Upper lobe of left lung (tissue), 6 donors: Measurements from ENCODE around the gene TEX22. TPM values are rescaled to one million over a fixed set of nuclear protein-coding genes. Genes with fewer than 3 reads are reported as not detected.

Experiments used
- ATAC-seq, 2 donors: fragments of 200-7000 bp; cut with Tn5 transposase; one replicate each; pipeline ENCODE4 v1.9.1; 2022; ENCODE audit warnings: mild to moderate bottlenecking in 2 of 2, moderate library complexity in 2 of 2; ENCODE audit not compliant: low FRiP score in 2 of 2
- DNase-seq, 2 donors: peaks; one replicate each; pipeline ENCODE4 v3.0.0-alpha.2; 2019 to 2020
- H3K27ac ChIP-seq, 4 donors: fragments of 200-600 bp; sonication (generic); one replicate each; pipeline ENCODE4 v1.5.1; 2016 to 2019
- H3K27me3 ChIP-seq, 4 donors: fragments of 200-600 bp; sonication (generic); one replicate each; pipeline ENCODE4 v1.5.1; 2017 to 2019
- H3K36me3 ChIP-seq, 4 donors: fragments of 200-600 bp; sonication (generic); one replicate each; pipeline ENCODE4 v1.5.1; 2016 to 2019
- H3K4me1 ChIP-seq, 4 donors: fragments of 200-600 bp; sonication (generic); one replicate each; pipeline ENCODE4 v1.5.1; 2018 to 2019
- H3K4me3 ChIP-seq, 4 donors: fragments of 200-600 bp; sonication (generic); one replicate each; pipeline ENCODE4 v1.5.1; 2017 to 2019; ENCODE audit warnings: mild to moderate bottlenecking in 2 of 4, moderate library complexity in 1 of 4
- H3K9me3 ChIP-seq, 4 donors: fragments of 200-600 bp; sonication (generic); one replicate each; pipeline ENCODE4 v1.5.1; 2018 to 2019
- EP300 ChIP-seq, 4 donors: sonication (generic); formaldehyde crosslinking; IDR thresholded peaks; one replicate each; pipeline ENCODE4 v1.5.1; 2017; ENCODE audit warnings: antibody characterized with exemption in 4 of 4, control low read depth in 2 of 4
- POLR2A ChIP-seq, 4 donors: fragments of 450-650 bp; IDR thresholded peaks; one replicate each; pipeline ENCODE4 v1.5.1; 2016 to 2017; ENCODE audit warnings: antibody characterized with exemption in 4 of 4, mild to moderate bottlenecking in 2 of 4
- POLR2AphosphoS5 ChIP-seq, 2 donors: sonication (generic); formaldehyde crosslinking; IDR thresholded peaks; one replicate each; pipeline ENCODE4 v1.5.1; 2017; ENCODE audit warnings: antibody characterized with exemption in 2 of 2
- WGBS, 2 donors: methylation state at CpG; one replicate each; pipeline ENCODE4 v1.1.5; 2017 to 2018; 5-methylcytosine and 5-hydroxymethylcytosine counted together
- total RNA-seq, 6 donors: library from RNA; depleted of rRNA in 4 of 6; stranded (reverse); fragments of >200 nt in 4 of 6; gene quantifications; one replicate each; pipeline versions ENCODE4 v1.1.0 to v1.2.1, GENCODE V29; 2016 to 2021
- TF ChIP-seq, protein P1 (sequence below), 6 experiments: fragments of 450-650 bp in 4 of 6; fragments of 200-600 bp in 2 of 6; sonication (generic) in 2 of 6; IDR thresholded peaks; one replicate each; pipeline ENCODE4 v1.5.1; 2016 to 2019; ENCODE audit warnings: antibody characterized with exemption in 6 of 6
- donor health status: DM: no; HTN: no; CAD: no; lungs with moderate emphysema.
- donor health status: DM: no; HTN: yes; CAD: no; lungs with severe emphysema.

The TEX22 gene
- total RNA-seq, 6 donors from 2014 or later: 1.2 to 2.1 (median 1.9) TPM; not detected in 3

DNA sequence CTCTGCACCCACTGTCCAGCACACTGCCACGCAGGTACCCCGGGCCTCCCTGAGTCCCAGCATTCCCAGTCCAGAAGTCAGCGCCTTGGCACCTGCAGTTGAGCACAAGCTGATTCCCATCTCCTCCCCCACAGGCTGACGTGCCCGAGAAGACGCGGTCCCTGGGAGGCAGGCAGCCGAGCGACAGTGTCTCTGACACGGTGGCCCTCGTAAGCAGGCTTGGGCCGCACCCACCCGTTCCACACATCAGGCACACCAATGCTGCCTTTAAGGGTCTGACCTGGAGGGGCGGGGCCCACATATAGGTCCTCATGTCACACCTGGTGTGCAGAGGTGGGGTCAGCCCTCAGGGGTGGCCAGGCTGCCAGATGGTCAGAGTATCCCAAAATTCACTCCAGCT, 18.4 kb upstream of the TEX22 start:
- peaks cover 6 to 50% (median 39%) of the 10 kb centered on the region in 4 donors for H3K36me3 ChIP-seq
- no peaks in the 10 kb centered on the region for H3K4me1 ChIP-seq
- DNase-seq (peak in 1 of 2 donors; percentile 69), ATAC-seq (no peak)
- WGBS, 2 donors: 90 to 100% methylated on average over 1 to 13 of the region's 14 CpGs
- TF ChIP-seq EP300 (IDR thresholded peaks at IDR 0.05) (no peak), POLR2A (IDR thresholded peaks at IDR 0.05) (no peak), POLR2AphosphoS5 (IDR thresholded peaks at IDR 0.05) (no peak)
- TF ChIP-seq, protein P1, sequence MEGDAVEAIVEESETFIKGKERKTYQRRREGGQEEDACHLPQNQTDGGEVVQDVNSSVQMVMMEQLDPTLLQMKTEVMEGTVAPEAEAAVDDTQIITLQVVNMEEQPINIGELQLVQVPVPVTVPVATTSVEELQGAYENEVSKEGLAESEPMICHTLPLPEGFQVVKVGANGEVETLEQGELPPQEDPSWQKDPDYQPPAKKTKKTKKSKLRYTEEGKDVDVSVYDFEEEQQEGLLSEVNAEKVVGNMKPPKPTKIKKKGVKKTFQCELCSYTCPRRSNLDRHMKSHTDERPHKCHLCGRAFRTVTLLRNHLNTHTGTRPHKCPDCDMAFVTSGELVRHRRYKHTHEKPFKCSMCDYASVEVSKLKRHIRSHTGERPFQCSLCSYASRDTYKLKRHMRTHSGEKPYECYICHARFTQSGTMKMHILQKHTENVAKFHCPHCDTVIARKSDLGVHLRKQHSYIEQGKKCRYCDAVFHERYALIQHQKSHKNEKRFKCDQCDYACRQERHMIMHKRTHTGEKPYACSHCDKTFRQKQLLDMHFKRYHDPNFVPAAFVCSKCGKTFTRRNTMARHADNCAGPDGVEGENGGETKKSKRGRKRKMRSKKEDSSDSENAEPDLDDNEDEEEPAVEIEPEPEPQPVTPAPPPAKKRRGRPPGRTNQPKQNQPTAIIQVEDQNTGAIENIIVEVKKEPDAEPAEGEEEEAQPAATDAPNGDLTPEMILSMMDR (IDR thresholded peaks at IDR 0.05): no peak
- no peaks in the 10 kb centered on the region for H3K9me3 ChIP-seq
- H3K4me3 ChIP-seq: no peak overlapping the region
- no peak overlapping the region for H3K27ac ChIP-seq
- no peaks in the 10 kb centered on the region for H3K27me3 ChIP-seq

DNA sequence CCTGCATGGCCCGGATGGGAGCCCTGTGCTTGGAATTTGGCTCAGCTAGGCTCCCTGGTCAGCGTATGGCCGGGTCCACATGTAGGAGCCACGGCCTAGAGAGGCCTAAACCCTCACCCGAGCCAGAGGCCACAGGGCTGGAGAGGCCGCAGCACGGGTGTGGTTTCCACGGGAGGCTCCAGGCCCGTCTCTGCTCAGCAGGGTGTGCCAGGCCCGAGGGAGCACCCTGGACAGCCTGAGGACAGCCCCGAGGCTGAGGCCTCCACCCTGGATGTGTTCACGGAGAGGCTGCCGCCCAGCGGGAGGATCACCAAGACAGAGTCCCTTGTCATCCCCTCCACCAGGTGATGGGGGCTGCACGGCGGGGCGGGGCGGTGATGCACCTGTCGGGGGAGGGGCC, 17.6 kb upstream of the TEX22 start:
- Histone ChIP-seq H3K27me3 (no peaks in the 10 kb centered on the region), H3K4me3 (no peak overlapping the region), H3K4me1 (no peaks in the 10 kb centered on the region), H3K27ac (no peak overlapping the region), H3K9me3 (no peaks in the 10 kb centered on the region), H3K36me3 (peaks cover 6 to 58% (median 45%) of the 10 kb centered on the region in 4 donors)
- WGBS, 2 donors: 96 to 100% methylated on average over 5 to 9 of the region's 19 CpGs
- TF ChIP-seq EP300 (IDR thresholded peaks at IDR 0.05): no peak
- TF ChIP-seq, protein P1 (IDR thresholded peaks at IDR 0.05): no peak
- TF ChIP-seq POLR2AphosphoS5 (IDR thresholded peaks at IDR 0.05): no peak
- TF ChIP-seq POLR2A (IDR thresholded peaks at IDR 0.05): no peak
- DNase-seq (peak in 1 of 2 donors; percentile 79), ATAC-seq (peak in 1 of 2 donors; percentile 39)

DNA sequence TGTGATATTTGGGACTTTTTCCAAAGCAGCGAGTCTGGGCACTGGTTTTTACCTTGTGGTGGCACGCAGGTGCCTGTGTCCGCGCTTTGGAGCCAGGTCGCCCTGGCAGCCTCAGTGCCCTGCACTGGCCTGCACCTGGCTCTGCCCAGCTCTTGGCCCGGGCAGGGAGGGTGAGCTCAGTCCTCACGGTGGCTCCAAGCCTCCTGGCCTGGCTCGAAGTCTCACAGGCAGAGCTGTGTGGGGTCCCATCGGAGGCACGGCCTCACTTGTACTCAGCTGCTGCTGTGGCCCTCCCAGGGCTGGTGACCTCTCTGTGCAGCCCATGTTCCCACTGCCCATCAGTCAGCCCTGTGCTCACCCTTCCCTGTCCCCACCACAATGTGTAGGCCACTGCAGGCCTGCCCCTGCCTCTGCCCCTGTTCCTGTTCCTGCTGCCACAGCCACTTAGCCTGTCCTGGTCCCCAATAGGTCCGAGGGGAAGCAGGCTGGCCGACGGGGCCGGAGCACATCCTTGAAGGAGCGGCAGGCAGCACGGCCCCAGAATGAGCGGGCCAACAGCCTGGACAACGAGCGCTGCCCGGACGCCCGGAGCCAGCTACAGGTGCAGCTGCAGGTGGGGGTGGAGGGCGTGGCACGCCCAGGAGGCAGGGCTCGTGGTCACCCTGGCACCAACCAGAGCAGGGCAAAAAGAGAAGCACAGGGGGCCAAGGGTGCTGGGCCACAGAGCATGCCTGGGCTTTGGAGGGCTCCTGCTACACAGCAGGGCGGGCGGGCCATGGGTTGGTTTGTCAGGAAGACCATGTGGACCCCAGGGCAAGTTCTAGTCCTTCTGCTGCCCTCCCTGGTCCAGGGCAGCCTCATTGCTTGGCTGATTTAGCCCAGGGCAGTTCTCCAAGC, 16.6 kb upstream of the TEX22 start:
- no peaks in the 10 kb centered on the region for H3K27me3 ChIP-seq
- DNase-seq (peak in 1 of 2 donors; percentile 83), ATAC-seq (no peak)
- no peak overlapping the region for H3K27ac ChIP-seq
- H3K36me3 ChIP-seq: peaks cover 6 to 66% (median 50%) of the 10 kb centered on the region in 4 donors
- 93 to 95% methylated on average over 19 to 25 of the region's 27 CpGs for WGBS, 2 donors
- H3K4me1 ChIP-seq: no peaks in the 10 kb centered on the region
- TF ChIP-seq, protein P1 (IDR thresholded peaks at IDR 0.05): no peak
- no peak for TF ChIP-seq POLR2A (IDR thresholded peaks at IDR 0.05)
- TF ChIP-seq EP300 (IDR thresholded peaks at IDR 0.05): no peak
- no peak for TF ChIP-seq POLR2AphosphoS5 (IDR thresholded peaks at IDR 0.05)
- H3K4me3 ChIP-seq: no peak overlapping the region
- no peaks in the 10 kb centered on the region for H3K9me3 ChIP-seq

DNA sequence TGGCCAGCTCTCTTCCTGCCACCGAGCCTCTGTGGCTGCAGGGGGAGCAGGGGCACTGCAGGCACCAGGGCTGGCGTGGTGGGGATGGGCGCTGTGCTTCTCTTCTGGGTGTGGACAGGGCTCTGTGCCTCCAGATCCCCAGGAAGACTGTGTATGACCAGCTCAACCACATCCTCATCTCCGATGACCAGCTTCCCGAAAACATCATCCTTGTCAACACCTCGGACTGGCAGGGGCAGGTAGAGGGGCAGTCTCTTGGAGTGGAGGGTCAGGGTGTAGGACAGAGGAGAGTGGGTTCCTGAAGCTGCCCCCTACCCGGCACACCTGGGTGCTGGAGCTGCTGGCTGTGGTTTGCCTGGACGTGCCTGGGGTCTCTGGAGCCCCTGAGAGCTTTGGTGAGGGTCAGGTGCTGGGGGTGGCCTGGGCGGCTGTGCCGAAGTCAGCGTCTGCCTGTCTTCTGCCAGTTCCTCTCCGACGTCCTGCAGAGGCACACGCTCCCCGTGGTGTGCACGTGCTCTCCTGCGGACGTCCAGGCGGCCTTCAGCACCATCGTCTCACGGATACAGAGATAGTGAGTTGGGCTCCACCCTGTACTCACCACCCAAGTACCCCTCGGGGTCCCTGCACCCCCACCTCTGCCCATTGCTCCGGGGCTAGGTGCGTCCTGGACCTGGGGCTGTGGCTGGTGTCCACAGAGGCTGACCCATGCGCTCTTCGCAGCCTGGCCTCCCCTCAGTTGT, 15.8 kb upstream of the TEX22 start:
- WGBS, 2 donors: 93 to 94% methylated on average over 23 to 26 of the region's 26 CpGs
- H3K4me3 ChIP-seq: no peak overlapping the region
- DNase-seq (peak in 1 of 2 donors; percentile 66), ATAC-seq (no peak)
- no peak overlapping the region for H3K27ac ChIP-seq
- TF ChIP-seq POLR2AphosphoS5 (IDR thresholded peaks at IDR 0.05) (no peak), EP300 (IDR thresholded peaks at IDR 0.05) (no peak), POLR2A (IDR thresholded peaks at IDR 0.05) (no peak)
- TF ChIP-seq, protein P1 (IDR thresholded peaks at IDR 0.05): no peak
- H3K4me1 ChIP-seq: no peaks in the 10 kb centered on the region
- H3K36me3 ChIP-seq: peaks cover 6 to 74% (median 57%) of the 10 kb centered on the region in 4 donors
- H3K27me3 ChIP-seq: no peaks in the 10 kb centered on the region
- no peaks in the 10 kb centered on the region for H3K9me3 ChIP-seq
